H1 (cell line): ENCODE results near the gene RAB11A. TPM values are rescaled to one million over a fixed set of nuclear protein-coding genes. Genes with fewer than 3 reads are reported as not detected.

Source experiments
- CTCF ChIA-PET: fragments of 300-600 bp; sonication (Branson Sonifier 250); formaldehyde crosslinking; loops from one replicate; lab custom pipeline; 2021; ENCODE audit not compliant: partially characterized antibody; lab: Charles Lee
- POLR2A ChIA-PET: fragments of 300-600 bp; sonication (Branson Sonifier 250); formaldehyde crosslinking; loops from one replicate; lab custom pipeline; 2021; ENCODE audit warnings: inconsistent platforms; ENCODE audit not compliant: partially characterized antibody; lab: Charles Lee
- DNase-seq, 2 experiments: peaks; one replicate each; pipeline versions ENCODE4 v3.0.0 to v3.0.0-alpha.2; 2010 to 2022; ENCODE audit warnings: low spot score in 2 of 2, low read depth in 1 of 2, mixed read lengths in 1 of 2
- FAIRE-seq: peaks from 2 replicates; lab custom pipeline; 2011; peaks lifted over from hg19 to GRCh38; lab: Jason Lieb, UNC
- H2AFZ ChIP-seq: 2 replicates; pipeline ENCODE4 v1.8.1; 2012; ENCODE audit warnings: low read length, inconsistent platforms
- H2AK5ac ChIP-seq: 2 replicates; pipeline ENCODE4 v1.6.1; 2013; ENCODE audit warnings: low read depth, low read length
- H2BK120ac ChIP-seq: replicated peaks from 2 replicates; pipeline ENCODE3; 2013; ENCODE audit warnings: low read depth, low read length, inconsistent platforms
- H2BK12ac ChIP-seq: 2 replicates; pipeline ENCODE4 v1.6.1; 2013; ENCODE audit warnings: low read depth, low read length
- H2BK15ac ChIP-seq: 2 replicates; pipeline ENCODE4 v1.6.1; 2013; ENCODE audit warnings: low read length
- H2BK20ac ChIP-seq: 2 replicates; pipeline ENCODE4 v1.6.1; 2013; ENCODE audit warnings: low read length
- H2BK5ac ChIP-seq: 2 replicates; pipeline ENCODE4 v1.6.1; 2013; ENCODE audit warnings: low read depth, low read length
- H3K14ac ChIP-seq: 2 replicates; pipeline ENCODE4 v1.6.1; 2013; ENCODE audit warnings: inconsistent platforms; ENCODE audit not compliant: insufficient read length
- H3K18ac ChIP-seq: 2 replicates; pipeline ENCODE4 v1.6.1; 2013; ENCODE audit warnings: low read length; ENCODE audit errors: extremely low read depth
- H3K23ac ChIP-seq: 2 replicates; pipeline ENCODE4 v1.6.1; 2013; ENCODE audit warnings: inconsistent platforms; ENCODE audit not compliant: insufficient read length
- H3K23me2 ChIP-seq: 2 replicates; pipeline ENCODE4 v1.6.1; 2013; ENCODE audit warnings: low read depth, low read length
- H3K27ac ChIP-seq: 2 replicates; pipeline ENCODE4 v1.6.1; 2011; ENCODE audit warnings: low read depth, low read length, inconsistent platforms
- H3K27me3 ChIP-seq, 4 experiments: replicated peaks in 1 of 4; 1 replicate in 1 of 4; 2 replicates in 3 of 4; pipeline versions ENCODE4 v1.6.1 to v1.8.1; 2011 to 2013; ENCODE audit warnings: low read length in 3 of 4, mild to moderate bottlenecking in 3 of 4, inconsistent platforms in 2 of 4, mixed read lengths in 2 of 4, moderate library complexity in 1 of 4; ENCODE audit not compliant: control insufficient read depth in 3 of 4, insufficient read depth in 3 of 4; ENCODE audit errors: extremely low read depth in 1 of 4
- H3K36me3 ChIP-seq, 4 experiments: 2 replicates each; pipeline versions ENCODE4 v1.6.1 to v1.8.1; 2011 to 2013; ENCODE audit warnings: mild to moderate bottlenecking in 4 of 4, low read length in 3 of 4, moderate library complexity in 2 of 4, control low read depth in 1 of 4, inconsistent platforms in 1 of 4; ENCODE audit not compliant: insufficient read depth in 4 of 4, control insufficient read depth in 2 of 4
- H3K4ac ChIP-seq: replicated peaks from 2 replicates; pipeline ENCODE3; 2013; ENCODE audit warnings: low read length, low read depth, mixed read lengths, inconsistent platforms; ENCODE audit not compliant: insufficient read length
- H3K4me1 ChIP-seq, 4 experiments: replicated peaks in 1 of 4; 1 replicate in 1 of 4; 2 replicates in 3 of 4; pipeline versions ENCODE4 v1.6.1 to v1.8.1; 2011 to 2013; ENCODE audit warnings: low read length in 3 of 4, inconsistent platforms in 2 of 4, mixed read lengths in 1 of 4; ENCODE audit not compliant: insufficient read depth in 4 of 4, control insufficient read depth in 3 of 4
- H3K4me2 ChIP-seq, 2 experiments: 2 replicates each; pipeline versions ENCODE4 v1.6.1 to v1.8.1; 2011 to 2013; ENCODE audit warnings: low read depth in 2 of 2, low read length in 2 of 2, control low read depth in 1 of 2, inconsistent platforms in 1 of 2, mild to moderate bottlenecking in 1 of 2; ENCODE audit not compliant: insufficient read depth in 1 of 2
- H3K4me3 ChIP-seq, 4 experiments: fragments of 200-600, 300-600 bp in 1 of 4; sonication (generic), shearing (Covaris generic), sonication (Bioruptor Twin) in 1 of 4; 2 replicates each; pipeline versions ENCODE4 v1.5.1 to v1.8.1; 2011 to 2016; ENCODE audit warnings: low read length in 4 of 4, low read depth in 3 of 4, control low read depth in 2 of 4, inconsistent platforms in 2 of 4, mild to moderate bottlenecking in 2 of 4, mixed read lengths in 1 of 4, moderate library complexity in 1 of 4; ENCODE audit not compliant: insufficient read depth in 2 of 4; ENCODE audit errors: extremely low read depth in 1 of 4
- H3K56ac ChIP-seq: replicated peaks from 2 replicates; pipeline ENCODE3; 2013; ENCODE audit warnings: low read depth, mild to moderate bottlenecking, mixed read lengths, low read length, inconsistent platforms; ENCODE audit not compliant: insufficient read length
- H3K79me1 ChIP-seq: 2 replicates; pipeline ENCODE4 v1.6.1; 2013; ENCODE audit warnings: low read depth, low read length, control low read depth
- H3K79me2 ChIP-seq, 2 experiments: 2 replicates each; pipeline versions ENCODE4 v1.6.1 to v1.8.1; 2012 to 2013; ENCODE audit warnings: low read length in 2 of 2, mild to moderate bottlenecking in 2 of 2, inconsistent platforms in 1 of 2; ENCODE audit not compliant: insufficient read depth in 2 of 2, control insufficient read depth in 1 of 2
- H3K9ac ChIP-seq, 4 experiments: replicated peaks in 1 of 4; 1 replicate in 1 of 4; 2 replicates in 3 of 4; pipeline versions ENCODE4 v1.6.1 to v1.8.1; 2011 to 2013; ENCODE audit warnings: low read depth in 3 of 4, low read length in 3 of 4, control low read depth in 2 of 4, mild to moderate bottlenecking in 2 of 4, moderate library complexity in 2 of 4, inconsistent platforms in 1 of 4; ENCODE audit errors: extremely low read depth in 1 of 4
- H3K9me3 ChIP-seq, 2 experiments: 2 replicates each; pipeline versions ENCODE4 v1.6.1 to v1.8.1; 2012 to 2013; ENCODE audit warnings: mild to moderate bottlenecking in 2 of 2, moderate library complexity in 2 of 2, control low read depth in 1 of 2, inconsistent platforms in 1 of 2, low read depth in 1 of 2, low read length in 1 of 2, mixed read lengths in 1 of 2; ENCODE audit not compliant: insufficient read depth in 2 of 2
- H4K20me1 ChIP-seq, 2 experiments: replicated peaks in 1 of 2; 2 replicates each; pipeline versions ENCODE3 to v1.8.1; 2011 to 2013; ENCODE audit warnings: inconsistent platforms in 2 of 2, low read length in 2 of 2, mild to moderate bottlenecking in 1 of 2; ENCODE audit not compliant: insufficient read depth in 2 of 2, control insufficient read depth in 1 of 2
- H4K5ac ChIP-seq: 2 replicates; pipeline ENCODE4 v1.6.1; 2013; ENCODE audit warnings: low read length, low read depth, mixed read lengths, inconsistent platforms; ENCODE audit not compliant: insufficient read length
- H4K8ac ChIP-seq: 2 replicates; pipeline ENCODE4 v1.8.0; 2013; ENCODE audit warnings: mild to moderate bottlenecking, moderate library complexity, low read length, inconsistent platforms; ENCODE audit not compliant: insufficient read depth; ENCODE audit errors: extremely low read depth
- H4K91ac ChIP-seq: replicated peaks from 2 replicates; pipeline ENCODE3; 2013; ENCODE audit warnings: low read length, mixed read lengths, inconsistent platforms; ENCODE audit not compliant: insufficient read length
- ATF2 ChIP-seq: IDR thresholded peaks from 2 replicates; pipeline ENCODE4 v1.6.1; 2012; ENCODE audit warnings: low read length, inconsistent platforms
- CBX5 ChIP-seq: fragments of 300-800, 300-1000 bp; sonication (generic); IDR thresholded peaks from 2 replicates; pipeline ENCODE4 v1.7.1; 2016; ENCODE audit warnings: antibody characterized with exemption, low read length, low read depth
- EZH2 ChIP-seq: fragments of 200-600 bp; sonication (generic); IDR thresholded peaks from 2 replicates; pipeline ENCODE4 v1.7.1; 2012; ENCODE audit warnings: low read depth, mild to moderate bottlenecking, moderate library complexity, low read length, inconsistent platforms; ENCODE audit not compliant: severe bottlenecking
- KDM1A ChIP-seq: fragments of 200-600, 300-600 bp; sonication (generic); IDR thresholded peaks from 2 replicates; pipeline ENCODE4 v1.7.1; 2016; ENCODE audit warnings: mild to moderate bottlenecking, low read length, borderline replicate concordance
- KDM4A ChIP-seq: IDR thresholded peaks from one replicate; pipeline ENCODE4 v1.7.1; 2012; ENCODE audit warnings: low read depth, mild to moderate bottlenecking, moderate library complexity, low read length, inconsistent platforms; ENCODE audit not compliant: severe bottlenecking
- MAFK ChIP-seq: IDR thresholded peaks from 2 replicates; pipeline ENCODE4 v1.6.1; 2012; ENCODE audit warnings: low read depth, mild to moderate bottlenecking, improper control_type of control experiment, low read length
- RAD21 ChIP-seq, 2 experiments: IDR thresholded peaks in 1 of 2; conservative IDR thresholded peaks in 1 of 2; 2 replicates each; pipeline ENCODE4 v1.6.1; 2011; ENCODE audit warnings: low read depth in 2 of 2, low read length in 2 of 2, improper control_type of control experiment in 1 of 2, inconsistent platforms in 1 of 2, mild to moderate bottlenecking in 1 of 2, moderate library complexity in 1 of 2
- RNF2 ChIP-seq: fragments of 200-900, 300-1000 bp; sonication (generic); IDR thresholded peaks from 2 replicates; pipeline ENCODE4 v1.7.1; 2016; ENCODE audit warnings: borderline replicate concordance, low read depth, mild to moderate bottlenecking, antibody characterized with exemption, low read length; ENCODE audit not compliant: poor library complexity, severe bottlenecking; ENCODE audit errors: missing control alignments
- SP2 ChIP-seq: IDR thresholded peaks from 2 replicates; pipeline ENCODE4 v1.6.1; 2012; ENCODE audit warnings: mild to moderate bottlenecking, low read length, inconsistent platforms
- TAF1 ChIP-seq: IDR thresholded peaks from 2 replicates; pipeline ENCODE4 v1.6.1; 2011; ENCODE audit warnings: mild to moderate bottlenecking, low read depth, low read length
- WGBS, 2 experiments: shearing (Covaris generic) in 1 of 2; methylation state at CpG; one replicate each; pipeline versions ENCODE4 v1.1.6 to v1.1.7; 2013 to 2015; ENCODE audit warnings: low lambda C conversion rate in 2 of 2, mixed read lengths in 2 of 2, inconsistent platforms in 1 of 2, low coverage in 1 of 2, missing lambda C conversion rate in 1 of 2; ENCODE audit not compliant: insufficient replicate concordance in 2 of 2, insufficient coverage in 1 of 2, insufficient read length in 1 of 2; ENCODE audit errors: extremely low coverage in 1 of 2, missing lambda C conversion rate in 1 of 2; 5-methylcytosine and 5-hydroxymethylcytosine counted together
- polyA plus RNA-seq, 7 experiments: library from polyadenylated mRNA; depleted of rRNA in 3 of 7; stranded (reverse) in 5 of 7; unstranded in 2 of 7; fragments of >200 nt in 5 of 7; fragments of 200-250 nt in 2 of 7; gene quantifications; 1 replicate in 5 of 7; 2 replicates in 1 of 7; 4 replicates in 1 of 7; pipeline versions ENCODE4 v1.2.1 to v1.2.3, GENCODE V29; 2011 to 2013; ENCODE audit warnings: missing spikeins in 2 of 7, mixed read lengths in 2 of 7
- total RNA-seq: library from RNA; stranded (reverse); fragmentation: NEBNext Ultra II Directional; extraction: Animal tissue kit (Norgen Biotek cat#: 25700); gene quantifications from 2 replicates; pipeline ENCODE4 v1.2.1, GENCODE V29; 2021

RAB11A gene
- total and polyA plus RNA-seq, 2 of the 8 experiments (the other 6 are each of a cell fraction or from before 2014, with no cell fraction given) = 211 to 254 TPM

GRCh38 chr15:65918357-65918920 is 49.1 kb downstream of the RAB11A start:
- FAIRE-seq = no peak
- Histone ChIP-seq H3K18ac (no peak overlapping the region), H3K27me3 (no peaks in the 10 kb centered on the region), H2AK5ac (no peak overlapping the region), H3K9ac (no peak overlapping the region; a peak in 1 of 7 replicates), H3K4me2 (no peak overlapping the region), H2BK5ac (no peak overlapping the region), H4K8ac (no peak overlapping the region), H2AFZ (no peak overlapping the region), H3K9me3 (no peaks in the 10 kb centered on the region), H3K79me2 (no peaks in the 10 kb centered on the region), H3K36me3 (no peaks in the 10 kb centered on the region), H3K4me3 (no peak overlapping the region), H2BK15ac (no peak overlapping the region), H2BK12ac (no peak overlapping the region), H2BK20ac (no peak overlapping the region), H4K20me1 (peaks cover 0 to 4% of the 10 kb centered on the region in 2 experiments), H3K23me2 (no peaks in the 10 kb centered on the region), H3K27ac (no peak overlapping the region), H3K56ac (no peak overlapping the region), H4K91ac (no peak overlapping the region), H3K4me1 (peaks cover 0 to 8% (median 4%) of the 10 kb centered on the region in 4 experiments; a peak in 5 of 7 replicates), H2BK120ac (no peak overlapping the region), H4K5ac (no peak overlapping the region), H3K79me1 (no peaks in the 10 kb centered on the region), H3K14ac (no peak overlapping the region), H3K23ac (no peak overlapping the region), H3K4ac (no peak overlapping the region)
- CTCF ChIA-PET = interaction anchor here (1.2 to 6.2 kb wide), 9 partner anchors 11 to 206 kb away, joined by 3 to 46 read pairs (median 5); no protein-coding TSS in a partner anchor
- DNase-seq = no peak
- WGBS, 2 experiments = 93% methylated on average over 3 of the region's 3 CpGs; no CpG with 5 or more reads in 1 of the 2 experiments
- POLR2A ChIA-PET = interaction anchor here (0.8 kb wide), 1 partner anchor 381 kb away, joined by 3 read pairs; no protein-coding TSS in a partner anchor
- TF ChIP-seq RNF2 (no peak), ATF2 (no peak), RAD21 (IDR thresholded peaks at IDR 0.05 in 1 of 2, conservative IDR thresholded peaks at IDR 0.05 in 1 of 2; ENCODE audit: low read depth in 2 of 2, low read length in 2 of 2) (no peak), TAF1 (no peak), CBX5 (no peak), KDM4A (no peak), KDM1A (no peak), SP2 (no peak), MAFK (no peak), EZH2 (no peak)
